NCI-H1417 treated with DMSO at 0.1 percent for 48 hours (cell line): ENCODE results near the gene FAM210A.
"Not testable (repeated sequence)": the region's sequence is repeated elsewhere in the genome, so short reads cannot be mapped to it uniquely, and the experiment has no call there.

Source experiments
- DNase-seq: peaks from one replicate; lab custom pipeline; 2025; lab: John Stamatoyannopoulos, UW

FAM210A gene

DNA sequence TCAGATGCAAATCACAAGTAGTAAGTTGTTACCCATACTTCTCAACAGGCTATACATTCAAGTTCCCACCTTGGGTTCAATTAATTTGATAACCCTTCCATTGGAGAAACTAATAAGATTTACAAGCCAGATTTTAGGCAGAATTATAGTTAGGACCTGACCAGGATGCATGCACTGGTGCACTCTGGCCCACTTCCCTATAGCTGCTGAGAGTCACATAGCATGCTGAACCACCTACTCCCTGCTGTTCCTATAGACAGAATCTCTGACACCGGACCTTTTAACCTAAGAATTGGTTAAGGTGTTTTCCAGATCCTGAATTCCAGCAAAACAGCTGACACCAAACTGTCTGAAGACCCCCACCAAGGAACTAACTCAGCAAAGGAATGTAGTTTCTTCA is 26.2 kb downstream of the FAM210A start:
- no peak for DNase-seq

DNA sequence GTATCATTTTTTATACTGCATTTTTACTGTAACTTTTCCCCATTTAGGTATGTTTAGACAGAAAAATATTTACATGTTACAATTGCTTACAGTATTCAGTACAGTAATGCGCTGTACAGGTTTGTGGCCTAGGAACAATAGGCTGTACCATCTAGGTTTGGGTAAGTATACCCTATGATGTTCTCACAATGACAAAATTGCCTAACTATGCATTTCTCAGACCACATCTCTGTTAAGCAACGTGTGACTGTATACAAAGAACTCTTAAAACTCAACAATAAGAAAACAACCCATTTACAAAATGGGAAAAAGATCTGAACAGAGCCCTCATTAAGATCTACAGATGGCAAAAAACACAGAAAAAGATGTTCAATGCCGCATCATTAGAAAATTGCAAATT is 29.4 kb downstream of the FAM210A start:
- no peak for DNase-seq

DNA sequence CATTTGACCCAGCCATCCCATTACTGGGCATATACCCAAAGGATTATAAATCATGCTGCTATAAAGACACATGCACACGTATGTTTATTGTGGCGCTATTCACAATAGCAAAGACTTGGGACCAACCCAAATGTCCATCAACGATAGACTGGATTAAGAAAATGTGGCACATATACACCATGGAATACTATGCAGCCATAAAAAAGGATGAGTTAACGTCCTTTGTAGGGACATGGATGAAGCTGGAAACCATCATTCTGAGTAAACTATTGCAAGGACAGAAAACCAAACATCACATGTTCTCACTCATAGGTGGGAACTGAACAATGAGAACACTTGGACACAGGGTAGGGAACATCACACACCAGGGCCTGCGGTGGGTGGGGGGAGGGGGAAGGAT is 31.0 kb downstream of the FAM210A start:
- DNase-seq = not testable (repeated sequence)

DNA sequence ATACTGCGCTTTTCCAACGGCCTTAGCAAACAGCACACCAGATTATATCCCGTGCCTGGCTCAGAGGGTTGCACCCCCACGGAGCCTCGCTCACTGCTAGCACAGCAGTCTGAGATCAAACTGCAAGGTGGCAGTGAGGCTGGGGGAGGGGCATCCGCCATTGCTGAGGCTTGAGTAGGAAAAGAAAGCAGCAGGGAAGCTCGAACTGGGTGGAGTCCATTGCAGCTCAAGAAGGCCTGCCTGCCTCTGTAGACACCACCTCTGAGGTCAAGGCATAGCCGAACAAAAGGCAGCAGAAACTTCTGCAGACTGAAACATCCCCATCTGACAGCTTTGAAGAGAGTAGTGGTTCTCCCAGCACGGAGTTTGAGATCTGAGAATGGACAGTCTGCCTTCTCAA is 36.3 kb downstream of the FAM210A start:
- not testable (repeated sequence) for DNase-seq

DNA sequence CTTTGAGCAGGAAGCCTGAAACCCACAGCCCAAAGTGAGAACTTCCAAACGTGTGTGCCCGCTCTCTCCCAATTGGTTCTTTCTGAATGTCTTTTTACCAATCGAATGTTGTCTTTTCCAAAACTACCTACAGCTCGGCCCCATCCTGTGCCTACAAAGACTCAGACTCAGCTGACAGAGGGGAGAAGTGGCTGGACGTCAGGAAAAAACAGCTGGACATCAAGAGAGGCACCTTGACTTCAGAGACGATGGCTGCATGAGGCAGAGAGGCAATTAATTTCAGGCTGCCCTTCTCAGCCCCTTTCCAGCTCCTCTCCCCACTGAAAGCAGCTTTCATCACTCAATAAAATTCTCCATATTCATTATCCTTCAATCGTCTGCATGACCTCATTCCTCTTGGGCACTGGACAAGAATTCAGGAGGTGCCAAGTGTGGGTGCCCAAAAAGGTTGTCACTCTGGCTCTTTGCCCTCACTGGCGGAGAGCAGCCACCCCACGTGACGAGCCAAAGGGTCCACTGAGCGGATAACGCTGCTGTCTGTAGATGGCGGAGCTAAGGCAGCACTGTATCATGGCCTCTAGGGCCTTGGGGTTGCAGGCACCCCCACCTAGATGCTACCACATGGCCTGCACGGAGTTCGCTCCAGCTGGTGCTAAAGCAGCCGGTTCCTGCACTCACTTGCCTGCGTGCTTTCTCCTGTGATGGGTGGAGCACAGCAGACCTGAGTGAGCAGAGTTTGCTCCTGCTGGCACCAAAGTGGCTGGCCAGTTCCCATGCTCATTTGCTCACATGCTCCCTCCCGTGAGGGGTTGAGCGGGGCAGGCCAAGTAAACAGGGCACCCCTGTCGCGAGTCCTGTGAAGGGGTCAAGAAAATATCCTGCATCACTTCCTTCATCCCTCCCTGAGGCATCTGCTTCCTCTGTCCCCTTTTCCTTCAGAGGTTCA is 37.9 kb downstream of the FAM210A start:
- DNase-seq = no peak

DNA sequence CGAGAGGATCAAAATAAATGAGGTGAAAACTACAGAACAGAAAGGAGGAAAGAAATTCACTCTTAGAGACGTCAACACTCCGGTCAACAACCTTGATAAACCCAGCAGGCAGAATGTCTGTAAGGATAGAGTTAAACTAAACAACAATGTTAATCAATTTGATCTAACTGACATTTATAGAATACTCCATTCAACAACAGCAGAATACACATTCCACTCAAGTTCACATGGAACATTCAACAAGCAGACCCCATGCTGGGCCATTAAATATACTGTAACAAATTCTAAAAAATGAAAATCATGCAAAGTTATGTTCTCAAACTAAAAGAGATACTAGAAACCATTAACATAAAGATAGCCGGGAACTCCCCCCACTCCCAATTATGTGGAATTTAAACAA is 41.8 kb downstream of the FAM210A start:
- DNase-seq = no peak

DNA sequence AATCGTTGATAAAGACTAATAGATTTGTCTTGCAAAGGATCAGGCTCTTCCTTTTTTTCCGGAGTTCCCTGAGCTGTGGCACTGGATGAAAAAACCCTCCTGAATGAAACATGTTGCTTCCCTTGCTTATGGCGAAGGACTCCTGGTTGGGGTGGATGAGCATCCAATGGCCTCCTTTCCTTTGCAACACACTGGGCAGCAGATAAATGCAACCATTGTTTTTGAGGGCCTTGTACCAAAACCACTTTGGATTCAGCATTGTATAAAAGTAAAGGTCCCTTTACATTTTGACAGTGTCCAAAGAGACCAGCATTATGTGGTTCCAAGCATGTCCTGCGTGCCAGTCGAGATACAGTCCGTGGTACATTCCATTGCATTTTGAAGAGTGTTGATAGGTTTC is 44.7 kb downstream of the FAM210A start:
- DNase-seq = no peak

DNA sequence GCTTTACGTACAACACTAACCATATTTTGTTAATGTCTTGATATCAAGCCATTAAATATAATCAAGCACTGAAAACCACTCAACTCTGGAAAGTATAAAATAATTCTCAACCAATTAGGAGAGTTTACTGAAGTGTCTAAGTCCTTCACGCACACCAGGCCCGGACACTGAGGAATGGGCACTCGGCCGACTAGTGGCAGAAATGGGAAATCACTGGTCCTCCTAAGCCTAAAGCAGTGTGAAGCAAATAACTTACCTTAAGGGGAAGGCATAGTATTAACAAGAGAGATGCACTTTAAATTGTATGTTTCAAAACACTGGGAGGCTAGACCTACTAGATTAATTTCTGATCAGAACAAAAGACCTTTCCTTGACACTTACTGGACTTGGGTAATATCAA is 45.7 kb downstream of the FAM210A start:
- DNase-seq = no peak

DNA sequence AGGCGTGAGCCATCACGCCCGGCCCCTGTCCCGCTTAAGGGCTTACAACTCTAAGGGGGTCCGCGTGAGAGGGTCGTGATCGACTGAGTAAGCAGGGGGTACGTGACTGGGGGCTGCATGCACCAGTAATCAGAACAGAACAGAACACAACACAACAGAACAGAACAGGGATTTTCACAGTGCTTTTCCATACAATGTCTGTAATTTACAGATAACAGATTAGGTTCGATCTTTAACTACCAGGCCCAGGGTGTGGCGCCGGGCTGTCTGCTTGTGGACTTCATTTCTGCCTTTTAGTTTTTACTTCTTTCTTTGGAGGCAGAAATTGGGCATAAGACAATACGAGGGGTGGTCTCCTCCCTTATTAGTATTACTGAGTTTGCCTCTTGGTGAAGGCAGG is 49.0 kb downstream of the FAM210A start:
- DNase-seq = not testable (repeated sequence)

DNA sequence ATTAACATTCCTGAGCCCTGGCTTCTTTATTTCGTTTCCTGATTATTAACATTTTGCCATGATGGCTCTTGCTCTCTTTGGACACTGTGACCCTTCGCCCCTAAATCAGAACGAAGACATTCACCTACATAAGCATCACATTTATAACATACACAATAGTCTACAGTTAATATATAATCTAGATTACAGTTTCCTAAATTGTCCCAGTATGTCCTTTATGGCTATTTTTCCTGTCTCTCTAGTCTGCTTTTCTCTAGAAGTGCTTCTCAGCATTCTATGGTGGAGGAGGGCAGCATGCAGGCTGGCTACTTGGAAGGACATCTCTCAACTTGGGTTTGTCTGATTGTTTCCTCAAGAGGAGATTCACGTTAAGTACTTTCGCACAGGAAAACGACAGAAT is 49.9 kb downstream of the FAM210A start:
- DNase-seq = no peak

DNA sequence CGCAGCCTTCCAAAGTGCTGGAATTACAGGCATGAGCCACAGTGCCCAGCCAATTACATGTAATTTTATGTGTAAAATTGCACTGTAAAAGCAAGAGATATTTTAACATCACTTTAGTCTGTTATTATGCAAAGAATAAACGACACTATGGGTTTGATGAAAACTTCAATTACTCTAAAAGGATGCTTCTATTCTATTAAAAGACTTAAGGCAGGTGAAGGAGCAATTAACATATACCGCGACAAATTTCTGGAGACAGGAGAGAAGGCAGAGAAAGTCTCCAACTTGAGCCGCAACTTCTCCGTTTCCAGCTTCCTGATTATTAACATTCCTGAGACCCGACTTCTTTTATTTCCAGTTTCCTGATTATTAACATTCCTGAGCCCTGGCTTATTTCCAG is 53.7 kb downstream of the FAM210A start:
- DNase-seq = no peak

DNA sequence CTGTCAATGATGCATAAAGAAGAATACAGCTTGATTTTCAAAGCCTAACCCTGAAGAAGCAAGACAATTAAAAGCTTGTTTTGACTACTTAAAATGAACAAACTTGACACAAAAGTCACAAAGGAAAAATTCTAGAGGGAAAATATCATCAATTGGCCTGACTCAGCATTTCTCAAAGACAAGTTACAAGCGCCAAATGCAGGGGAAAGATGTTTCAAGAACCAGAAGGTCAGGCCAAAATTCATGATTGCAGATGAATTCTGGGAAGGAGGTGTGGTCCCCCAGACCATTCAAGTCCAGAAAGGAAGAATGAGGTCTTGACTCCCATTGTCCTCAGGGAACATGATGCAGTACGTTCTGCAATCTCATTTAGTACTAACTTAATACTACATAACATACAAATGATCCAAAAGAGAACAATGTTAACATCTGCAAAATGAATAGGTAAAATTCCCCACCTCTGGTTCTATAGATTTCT is 64.5 kb downstream of the FAM210A start:
- no peak for DNase-seq

DNA sequence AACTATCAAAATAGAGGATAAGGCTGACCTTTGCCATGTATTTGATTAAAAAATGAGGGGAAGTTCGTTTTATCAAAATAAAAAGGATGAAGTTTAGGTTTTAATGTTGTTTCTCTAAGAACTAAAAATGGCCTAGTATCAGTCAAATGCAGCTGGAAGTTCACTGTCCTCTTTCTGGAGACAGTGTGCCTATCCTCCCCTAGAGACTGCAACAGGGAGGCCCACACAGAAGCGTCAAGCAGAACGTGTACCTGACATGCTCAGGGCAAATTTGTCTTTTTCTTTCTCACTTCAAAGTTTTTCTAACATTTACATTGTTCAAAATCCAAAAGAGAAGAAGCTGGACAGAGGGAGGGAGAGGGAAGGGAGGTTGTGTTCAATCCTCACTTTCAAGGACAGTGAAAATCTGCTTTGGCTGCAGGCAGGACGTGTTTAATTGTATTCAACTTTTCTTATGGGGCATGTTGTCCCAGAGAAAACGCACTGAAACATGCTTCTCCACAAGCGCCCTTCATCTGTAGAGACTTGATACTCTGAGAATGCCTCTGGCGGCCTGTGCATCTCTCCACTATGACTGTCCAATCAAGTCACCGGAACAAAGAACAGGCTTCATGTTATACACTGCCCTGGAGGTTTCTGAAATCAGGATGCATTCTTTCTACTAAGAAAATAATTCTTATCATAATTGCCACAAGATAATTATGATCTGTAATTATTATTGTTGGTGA is 65.1 kb downstream of the FAM210A start:
- DNase-seq = no peak

DNA sequence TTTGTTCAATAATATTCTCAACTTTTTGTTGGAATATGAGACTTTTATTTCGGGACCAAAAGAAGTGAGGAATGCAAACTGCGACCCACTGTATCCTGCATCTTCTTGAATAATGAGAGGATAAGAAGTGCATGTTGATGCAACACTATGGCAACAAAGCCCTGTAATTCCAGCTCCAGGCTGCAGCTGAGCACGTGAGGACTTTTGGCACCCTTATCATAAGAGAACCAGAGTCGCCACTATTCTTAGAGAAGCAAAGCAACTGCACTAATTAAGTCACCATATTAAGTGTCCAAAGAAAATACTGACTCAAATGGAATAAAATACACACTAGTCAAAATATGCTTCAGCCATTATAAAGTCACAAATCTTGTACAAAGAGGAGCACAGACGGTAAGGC is 65.8 kb downstream of the FAM210A start:
- DNase-seq = no peak

DNA sequence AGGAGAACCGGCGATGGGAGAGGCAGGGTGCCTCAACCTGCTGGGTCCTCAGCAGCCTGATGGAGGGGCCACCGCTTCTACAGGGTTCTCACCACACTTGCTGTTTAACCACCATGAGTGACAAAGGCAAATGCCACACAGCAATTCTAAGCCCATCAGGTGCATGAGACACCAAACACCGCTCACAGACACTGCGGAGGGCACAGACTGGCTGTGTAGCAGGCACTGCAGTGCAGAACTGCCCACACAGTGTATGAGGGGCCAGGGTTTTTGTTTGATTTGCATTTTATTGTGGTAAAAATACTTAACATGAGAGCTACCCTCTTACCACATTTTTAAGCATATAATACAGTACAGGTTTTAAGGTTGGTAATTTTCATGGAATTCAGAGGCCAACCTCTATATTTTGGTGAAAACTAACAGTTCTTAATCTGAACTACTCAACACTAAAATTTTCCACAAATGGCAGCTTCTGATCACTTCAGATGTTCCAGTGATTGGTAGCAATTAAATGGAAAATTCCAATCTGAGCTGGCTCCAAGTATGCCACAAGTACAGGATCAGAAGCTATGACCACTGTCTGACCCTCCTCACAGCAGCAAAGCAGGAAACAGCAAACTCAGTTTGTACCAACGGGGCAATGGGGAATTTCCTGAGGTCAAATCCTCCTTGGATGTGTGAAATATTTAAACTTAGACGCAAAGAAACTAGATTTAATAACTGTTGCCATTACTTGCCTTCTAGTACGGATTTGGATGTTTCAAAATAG is 67.7 kb downstream of the FAM210A start:
- no peak for DNase-seq

DNA sequence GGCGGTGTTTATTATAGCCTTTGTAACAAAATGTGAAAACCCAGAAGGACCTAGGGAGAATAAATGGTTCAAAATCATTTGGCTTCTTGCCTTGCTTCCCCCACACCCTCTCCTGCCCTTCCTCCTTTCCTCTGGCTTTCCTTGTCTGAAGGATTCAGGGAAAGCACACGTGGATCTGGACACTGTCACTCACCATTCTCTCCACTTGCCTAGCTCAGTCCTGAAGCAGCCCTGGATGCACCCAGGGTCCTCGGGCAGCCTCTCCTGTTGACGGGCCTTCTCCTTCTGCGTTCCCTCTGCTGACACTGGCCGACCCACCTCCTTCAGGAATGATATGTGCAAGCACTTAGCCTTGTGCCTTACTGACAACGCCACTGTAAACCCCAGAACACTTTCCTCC is 68.4 kb downstream of the FAM210A start:
- DNase-seq = no peak

DNA sequence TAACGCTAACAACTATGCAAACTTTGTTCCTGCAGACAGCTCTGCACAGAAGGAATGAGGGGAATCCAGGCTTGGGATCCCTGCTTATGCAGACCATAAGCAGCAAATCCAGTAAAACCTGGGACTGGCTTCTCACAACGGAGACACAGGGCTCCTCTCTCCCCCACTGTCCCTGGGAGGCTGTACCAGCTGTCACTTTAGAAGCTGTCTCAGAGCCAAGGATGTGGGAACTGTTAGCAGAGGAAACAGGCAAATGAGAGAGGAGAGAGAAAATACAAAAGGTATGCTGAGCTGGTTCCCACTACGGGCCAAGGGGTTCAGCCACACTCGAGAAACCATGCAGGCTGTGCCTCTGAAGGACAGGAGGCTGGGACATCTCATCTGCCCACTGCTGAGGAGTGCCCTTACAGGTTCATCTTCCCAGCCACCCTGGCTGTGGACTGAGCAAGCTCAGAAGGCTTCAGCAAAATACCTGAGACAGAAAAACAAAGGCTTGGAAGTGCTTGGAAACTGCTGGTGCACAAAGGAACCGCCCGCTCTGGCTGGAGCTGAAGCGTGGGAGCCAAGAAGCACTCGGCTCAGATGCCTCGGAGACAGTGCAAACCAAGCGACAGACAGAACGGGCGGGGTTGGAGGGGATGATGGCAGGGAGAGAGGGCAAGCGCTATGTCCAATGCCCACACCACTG is 72.5 kb downstream of the FAM210A start:
- DNase-seq = no peak

DNA sequence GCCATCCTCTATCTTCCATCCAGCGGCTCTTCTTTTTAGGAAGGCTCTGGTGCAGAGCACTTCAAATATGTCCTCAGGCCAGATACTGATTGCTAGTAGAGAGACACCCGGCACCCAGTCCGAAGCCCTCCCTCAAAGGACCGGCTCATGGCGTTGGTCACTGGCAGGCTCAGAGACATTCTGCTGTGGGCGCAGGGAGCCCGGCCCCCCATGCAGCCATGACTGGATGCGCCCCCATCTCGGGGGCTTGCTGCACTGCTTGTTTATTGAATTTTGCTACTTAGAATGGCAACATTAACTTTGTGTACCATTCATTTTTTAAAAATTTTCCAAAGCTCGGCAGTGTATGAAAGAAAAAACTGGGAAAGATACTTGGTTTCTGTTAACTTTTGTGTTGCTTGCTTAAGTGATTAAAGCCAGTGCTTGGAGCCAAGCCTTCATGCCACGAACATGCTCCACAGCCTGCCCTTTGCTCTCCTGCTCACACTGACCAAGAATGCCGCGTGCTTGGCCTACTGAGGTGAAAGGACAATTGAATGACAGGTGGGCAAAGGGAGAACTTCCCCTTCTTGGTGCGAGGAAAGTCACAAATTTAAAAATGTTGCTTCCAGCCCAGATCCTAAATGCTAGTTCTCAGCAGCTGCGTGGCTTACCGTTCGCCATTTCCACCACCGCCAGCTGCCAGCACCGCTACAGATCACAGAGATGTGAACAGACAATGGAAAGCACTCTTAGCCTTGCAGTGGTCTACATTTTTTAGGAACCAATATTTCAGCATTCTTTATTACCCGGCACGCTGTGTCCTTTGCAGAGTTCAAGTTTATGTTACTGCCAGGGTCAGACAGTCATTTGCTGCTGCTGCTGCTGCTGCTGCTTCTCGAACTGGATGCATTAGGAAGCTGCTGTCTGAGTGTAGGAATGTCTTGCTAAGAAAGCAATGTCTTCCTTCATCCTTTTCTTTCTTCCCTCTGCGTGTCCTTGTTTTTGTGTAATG is 76.7 kb downstream of the FAM210A start:
- no peak for DNase-seq

DNA sequence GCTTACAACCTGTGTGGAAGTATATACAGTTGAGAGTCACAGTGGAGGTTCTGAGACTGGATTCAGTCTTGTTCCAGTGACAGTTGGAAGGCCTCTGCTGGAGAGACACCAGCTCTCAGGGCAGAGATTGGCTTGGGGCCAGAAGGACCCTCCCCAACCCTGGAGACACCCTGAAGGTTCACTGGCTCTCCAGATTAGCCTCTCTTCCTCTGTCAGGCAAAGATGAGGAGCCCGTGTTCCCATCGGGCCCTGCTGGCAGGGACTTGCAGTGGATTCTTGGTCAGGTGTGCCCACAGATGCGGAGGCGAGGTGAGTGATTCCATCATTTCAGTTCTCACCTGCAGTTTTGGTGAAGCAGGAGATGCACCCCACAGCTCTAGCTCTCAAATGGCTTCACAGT is 78.6 kb downstream of the FAM210A start:
- DNase-seq = no peak

DNA sequence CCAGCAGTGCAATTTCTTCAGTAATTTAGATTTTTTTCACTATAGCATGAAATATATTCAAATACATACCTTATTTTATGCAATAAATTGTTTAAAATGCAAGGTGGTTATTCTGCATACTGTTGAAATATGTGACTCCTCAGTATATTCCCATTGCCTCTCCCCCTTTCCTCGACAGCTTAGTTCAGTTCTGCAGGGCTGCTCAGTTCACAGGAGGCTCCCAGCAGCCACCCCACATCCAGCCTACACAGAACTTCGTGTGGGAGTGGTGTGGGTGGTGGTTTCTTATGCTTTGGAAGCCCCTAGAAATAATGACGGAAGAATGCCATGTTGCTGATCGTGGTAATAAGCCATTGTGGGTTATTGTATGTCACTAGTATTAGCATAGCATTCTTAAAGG is 79.7 kb downstream of the FAM210A start:
- no peak for DNase-seq

DNA sequence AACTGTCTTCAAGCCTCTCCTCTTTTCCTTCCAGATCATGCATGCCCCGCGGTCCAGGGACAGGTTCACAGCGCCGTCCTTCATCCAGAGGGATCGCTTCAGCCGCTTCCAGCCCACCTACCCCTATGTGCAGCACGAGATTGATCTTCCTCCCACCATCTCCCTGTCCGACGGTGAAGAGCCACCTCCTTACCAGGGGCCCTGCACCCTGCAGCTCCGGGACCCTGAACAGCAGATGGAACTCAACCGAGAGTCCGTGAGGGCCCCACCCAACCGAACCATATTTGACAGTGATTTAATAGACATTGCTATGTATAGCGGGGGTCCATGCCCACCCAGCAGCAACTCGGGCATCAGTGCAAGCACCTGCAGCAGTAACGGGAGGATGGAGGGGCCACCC is 81.3 kb downstream of the FAM210A start:
- DNase-seq = no peak
